ENCODE data around the gene PTMA. TPM values are rescaled to one million over a fixed set of nuclear protein-coding genes. Genes with fewer than 3 reads are reported as not detected.

PTMA gene
- total and polyA plus RNA-seq, 9 of the 15 experiments (the other 6 are each of a cell fraction or from before 2014, with no cell fraction given), result 429 to 2,322 (median 1,578) TPM

GRCh38 chr2:231726276-231726675 is 18.0 kb downstream of the PTMA start:
- Histone ChIP-seq H3K36me3 (ENCODE audit: control insufficient read depth, insufficient read depth, low read length) (no peaks in the 10 kb centered on the region), H3K4me2 (ENCODE audit: insufficient read depth, low read length) (no peak overlapping the region), H3K9me3 (replicated peaks; ENCODE audit: control insufficient read depth, insufficient read depth, low read depth, low read length) (no peaks in the 10 kb centered on the region), H4K20me1 (replicated peaks; ENCODE audit: control insufficient read depth, insufficient read depth, low read length) (no peaks in the 10 kb centered on the region), H3K27ac (ENCODE audit: extremely low read depth, low read depth, low read length) (no peak overlapping the region), H3K4me3 (no peak overlapping the region), H3K9me1 (ENCODE audit: control insufficient read depth, insufficient read depth, low read length) (no peaks in the 10 kb centered on the region), H2AFZ (ENCODE audit: low read depth, low read length) (no peak overlapping the region), H3K27me3 (ENCODE audit: control insufficient read depth in 2 of 2, insufficient read depth in 2 of 2, low read length in 2 of 2) (peaks cover 7 to 17% of the 10 kb centered on the region in 2 experiments; a peak in 4 of 5 replicates), H3K9ac (ENCODE audit: insufficient read depth in 1 of 2, low read depth in 2 of 2, low read length in 2 of 2) (no peak overlapping the region), H3K79me2 (ENCODE audit: control insufficient read depth, insufficient read depth, low read length) (no peaks in the 10 kb centered on the region), H3K4me1 (replicated peaks in 1 of 2; ENCODE audit: control insufficient read depth in 2 of 2, insufficient read depth in 2 of 2, low read length in 2 of 2) (no peaks in the 10 kb centered on the region)
- ATAC-seq (no peak), DNase-seq (ENCODE audit: extremely low read depth in 1 of 4, low spot score in 3 of 4) (no peak), FAIRE-seq (no peak)
- no TSS peak for BruUV-seq (replicated peaks)
- intact Hi-C loops (cut with micrococcal nuclease) (no loop called here), in situ Hi-C loops (cut with MboI) (no loop called here)
- ChIA-PET POLR2A (interaction anchor here (0.6 kb wide), 2 partner anchors 19 to 23 kb away, joined by 3 read pairs; no protein-coding TSS in a partner anchor), CTCF (ENCODE audit: low intra/inter-chr PET ratio) (no interaction called here)
- 0% methylated on average over 7 of the region's 8 CpGs for WGBS (ENCODE audit: insufficient coverage, low coverage, missing lambda C conversion rate)
- no peak for TF ChIP-seq ZNF830 (CRISPR knock-in tag; IDR thresholded peaks at IDR 0.05)
- no peak for TF ChIP-seq CREM (IDR thresholded peaks at IDR 0.05; ENCODE audit: low read depth)
- no peak for TF ChIP-seq TCF3 (CRISPR knock-in tag; IDR thresholded peaks at IDR 0.05)
- no peak for TF ChIP-seq POLR2H (tag; IDR thresholded peaks at IDR 0.05; ENCODE audit: low read depth)
- TF ChIP-seq, protein P1, sequence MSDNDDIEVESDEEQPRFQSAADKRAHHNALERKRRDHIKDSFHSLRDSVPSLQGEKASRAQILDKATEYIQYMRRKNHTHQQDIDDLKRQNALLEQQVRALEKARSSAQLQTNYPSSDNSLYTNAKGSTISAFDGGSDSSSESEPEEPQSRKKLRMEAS (CRISPR knock-in tag; IDR thresholded peaks at IDR 0.05), result no peak
- TF ChIP-seq CAMTA2 (CRISPR knock-in tag; conservative IDR thresholded peaks at IDR 0.05), result no peak
- no peak for TF ChIP-seq CCNT2 (IDR thresholded peaks at IDR 0.05; ENCODE audit: borderline replicate concordance, extremely low read depth, insufficient read length, low read depth, low read length)
- TF ChIP-seq FUS (optimal IDR thresholded peaks at IDR 0.05; ENCODE audit: low read depth, low read length), result no peak
- no peak for TF ChIP-seq HLTF (IDR thresholded peaks at IDR 0.05)
- no peak for TF ChIP-seq HNRNPK (IDR thresholded peaks at IDR 0.05; ENCODE audit: low read depth, low read length, poor library complexity, severe bottlenecking)
- TF ChIP-seq FOXA1 (IDR thresholded peaks at IDR 0.05; ENCODE audit: borderline replicate concordance), result no peak
- TF ChIP-seq, protein P2, sequence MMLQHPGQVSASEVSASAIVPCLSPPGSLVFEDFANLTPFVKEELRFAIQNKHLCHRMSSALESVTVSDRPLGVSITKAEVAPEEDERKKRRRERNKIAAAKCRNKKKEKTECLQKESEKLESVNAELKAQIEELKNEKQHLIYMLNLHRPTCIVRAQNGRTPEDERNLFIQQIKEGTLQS (IDR thresholded peaks at IDR 0.05), result no peak
- TF ChIP-seq, protein P2 (CRISPR knock-in tag; conservative IDR thresholded peaks at IDR 0.05), result no peak
- TF ChIP-seq, protein P3, sequence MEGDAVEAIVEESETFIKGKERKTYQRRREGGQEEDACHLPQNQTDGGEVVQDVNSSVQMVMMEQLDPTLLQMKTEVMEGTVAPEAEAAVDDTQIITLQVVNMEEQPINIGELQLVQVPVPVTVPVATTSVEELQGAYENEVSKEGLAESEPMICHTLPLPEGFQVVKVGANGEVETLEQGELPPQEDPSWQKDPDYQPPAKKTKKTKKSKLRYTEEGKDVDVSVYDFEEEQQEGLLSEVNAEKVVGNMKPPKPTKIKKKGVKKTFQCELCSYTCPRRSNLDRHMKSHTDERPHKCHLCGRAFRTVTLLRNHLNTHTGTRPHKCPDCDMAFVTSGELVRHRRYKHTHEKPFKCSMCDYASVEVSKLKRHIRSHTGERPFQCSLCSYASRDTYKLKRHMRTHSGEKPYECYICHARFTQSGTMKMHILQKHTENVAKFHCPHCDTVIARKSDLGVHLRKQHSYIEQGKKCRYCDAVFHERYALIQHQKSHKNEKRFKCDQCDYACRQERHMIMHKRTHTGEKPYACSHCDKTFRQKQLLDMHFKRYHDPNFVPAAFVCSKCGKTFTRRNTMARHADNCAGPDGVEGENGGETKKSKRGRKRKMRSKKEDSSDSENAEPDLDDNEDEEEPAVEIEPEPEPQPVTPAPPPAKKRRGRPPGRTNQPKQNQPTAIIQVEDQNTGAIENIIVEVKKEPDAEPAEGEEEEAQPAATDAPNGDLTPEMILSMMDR (IDR thresholded peaks at IDR 0.05 in 2 of 3, conservative IDR thresholded peaks at IDR 0.05 in 1 of 3; ENCODE audit: insufficient read depth in 2 of 3, low read depth in 1 of 3, low read length in 3 of 3), result no peak
- TF ChIP-seq PHF20 (IDR thresholded peaks at IDR 0.05; ENCODE audit: partially characterized antibody), result no peak
- no peak for TF ChIP-seq PTTG1 (tag; IDR thresholded peaks at IDR 0.05; ENCODE audit: low read depth)

Measured in K562 (cell line).